Measurements from ENCODE around the gene AKT2.
"Not testable (repeated sequence)": the region's sequence is repeated elsewhere in the genome, so short reads cannot be mapped to it uniquely, and the experiment has no call there.

AKT2 gene

GRCh38 chr19:40284501-40285352, at the start of gene AKT2:
Gene AKT2, minus strand, starts transcription at chr19:40285345. Its CDS starts 20,078 bp downstream, at chr19:40265267.
- DNase-seq = peak; percentile 81

GRCh38 chr19:40333083-40333482, 47.9 kb upstream of the AKT2 start:
- DNase-seq = not testable (repeated sequence)

GRCh38 chr19:40332669-40333068, 47.5 kb upstream of the AKT2 start:
- no peak for DNase-seq

- no peak for DNase-seq
Observed at GRCh38 chr19:40331052-40331451, 45.9 kb upstream of the AKT2 start.

GRCh38 chr19:40326201-40326600, 41.1 kb upstream of the AKT2 start:
- no peak for DNase-seq

- DNase-seq = no peak
Observed at GRCh38 chr19:40323705-40324104, 38.6 kb upstream of the AKT2 start.

- no peak for DNase-seq
Observed at GRCh38 chr19:40322951-40323615, 37.9 kb upstream of the AKT2 start.

- DNase-seq = no peak
Observed at GRCh38 chr19:40322271-40322610, 37.1 kb upstream of the AKT2 start.

- DNase-seq = no peak
Observed at GRCh38 chr19:40321566-40322270, 36.6 kb upstream of the AKT2 start.

GRCh38 chr19:40321076-40321475, 35.9 kb upstream of the AKT2 start:
- no peak for DNase-seq

- no peak for DNase-seq
Observed at GRCh38 chr19:40320558-40320935, 35.4 kb upstream of the AKT2 start.

- DNase-seq = no peak
Observed at GRCh38 chr19:40317338-40317737, 32.2 kb upstream of the AKT2 start.

- no peak for DNase-seq
Observed at GRCh38 chr19:40315812-40316470, 30.8 kb upstream of the AKT2 start.

- no peak for DNase-seq
Observed at GRCh38 chr19:40314656-40315055, 29.5 kb upstream of the AKT2 start.

GRCh38 chr19:40313229-40313983, 28.3 kb upstream of the AKT2 start:
- no peak for DNase-seq

- DNase-seq = no peak
Observed at GRCh38 chr19:40312533-40312932, 27.4 kb upstream of the AKT2 start.

GRCh38 chr19:40309666-40310065, 24.5 kb upstream of the AKT2 start:
- DNase-seq = no peak

- DNase-seq = peak; percentile 40
Observed at GRCh38 chr19:40305403-40305802, 20.3 kb upstream of the AKT2 start.

GRCh38 chr19:40304306-40304705, 19.2 kb upstream of the AKT2 start:
- DNase-seq = no peak

GRCh38 chr19:40303765-40304164, 18.6 kb upstream of the AKT2 start:
- DNase-seq = no peak

GRCh38 chr19:40302224-40303011, 17.3 kb upstream of the AKT2 start:
- no peak for DNase-seq

GRCh38 chr19:40300668-40301067, 15.5 kb upstream of the AKT2 start:
- DNase-seq = no peak

Data from NCI-H510A (cell line).